CD4-positive, alpha-beta T cell treated with Interferon gamma for 1 hour (primary cell): ENCODE data around the gene CYTH3.
A peak's percentile ranks its signal among the peaks of the same experiment; 100 is the strongest.
"Not testable (repeated sequence)": the region's sequence is repeated elsewhere in the genome, so short reads cannot be mapped to it uniquely, and the experiment has no call there.

Experiments
- DNase-seq: peaks from one replicate; pipeline ENCODE4 v3.0.0-alpha.2; 2020

The CYTH3 gene

GRCh38 chr7:6256677-6257535 lies 15.5 kb downstream of the CYTH3 start:
- DNase-seq, result no peak

- DNase-seq, result no peak
Observed at GRCh38 chr7:6256109-6256483, 16.3 kb downstream of the CYTH3 start.

GRCh38 chr7:6254866-6255265 lies 17.6 kb downstream of the CYTH3 start:
- no peak for DNase-seq

DNA sequence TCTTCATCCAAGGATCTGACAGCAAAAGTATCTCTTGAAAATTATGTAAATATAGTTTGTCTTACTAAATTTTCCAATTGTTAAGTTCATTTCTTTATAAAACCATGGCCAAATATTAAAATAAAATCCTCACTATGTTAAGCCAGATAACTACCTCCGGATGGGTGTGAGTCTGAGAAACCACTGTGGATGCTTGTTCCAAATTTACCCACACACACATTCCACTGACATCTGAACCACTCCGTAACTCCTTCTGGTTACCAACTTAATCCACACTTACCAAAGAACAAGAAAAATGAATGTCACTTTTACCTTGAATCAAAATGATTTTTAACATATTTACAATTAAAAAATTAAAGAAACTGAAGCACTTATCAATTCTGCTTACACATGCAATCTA lies 19.7 kb downstream of the CYTH3 start:
- no peak for DNase-seq

DNA sequence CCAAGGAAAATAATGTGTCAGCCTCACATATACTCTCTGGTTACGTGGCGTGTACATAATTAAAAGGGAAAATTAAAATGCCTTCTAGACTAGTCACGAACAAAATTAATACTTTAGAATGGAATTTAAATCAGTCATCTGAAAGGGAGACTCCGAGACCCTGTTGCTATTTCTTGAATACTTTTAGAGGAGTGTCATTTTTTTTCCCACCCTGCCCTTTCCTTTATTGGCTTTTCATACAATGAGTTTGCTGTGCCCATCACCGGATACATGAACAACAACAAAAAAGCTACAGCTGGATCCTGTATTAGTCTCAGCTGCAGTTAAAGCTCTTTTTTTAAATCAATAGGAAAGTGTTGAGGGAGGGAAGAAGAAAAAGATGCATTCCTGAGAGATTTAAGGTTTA lies 20.1 kb downstream of the CYTH3 start:
- DNase-seq, result no peak

DNA sequence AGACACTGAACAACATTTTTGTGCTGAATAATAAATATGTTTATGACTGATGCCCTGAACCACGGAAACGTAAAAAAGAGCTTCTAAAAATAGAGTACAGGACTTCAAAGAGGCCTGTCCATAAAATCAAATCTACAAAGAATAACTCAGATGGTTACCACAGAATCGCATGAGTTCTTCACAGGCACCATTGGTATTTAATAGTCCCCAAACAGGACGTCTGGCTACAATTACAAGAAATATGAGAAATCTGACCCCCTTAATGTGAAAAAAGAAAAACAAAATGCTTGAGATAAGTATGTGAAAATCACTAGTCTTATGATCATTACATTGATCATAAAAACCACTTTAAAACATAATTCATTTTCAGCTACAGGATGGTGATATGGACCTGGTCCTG lies 20.8 kb downstream of the CYTH3 start:
- no peak for DNase-seq

- no peak for DNase-seq
Observed at GRCh38 chr7:6250364-6250833, 22.0 kb downstream of the CYTH3 start.

DNA sequence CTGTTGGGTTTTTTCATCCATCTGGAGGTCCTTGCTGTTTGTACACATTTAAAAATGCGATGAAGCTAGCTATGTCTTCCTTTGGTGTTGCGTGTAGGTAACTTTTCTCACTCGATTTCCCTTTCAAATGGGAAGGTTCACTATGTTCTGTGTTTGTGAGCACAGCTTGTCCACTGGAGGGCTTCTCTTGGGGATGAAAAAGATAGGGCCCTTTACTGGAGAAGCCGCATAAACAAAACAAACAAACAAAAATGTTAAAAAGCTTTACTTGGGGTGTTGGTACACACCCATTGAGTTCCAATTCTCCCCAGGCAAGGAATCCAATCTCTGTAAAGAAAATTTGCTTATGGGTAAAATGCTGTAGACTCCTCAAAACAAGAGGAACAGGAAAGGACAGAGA lies 23.4 kb downstream of the CYTH3 start:
- DNase-seq, result no peak

DNA sequence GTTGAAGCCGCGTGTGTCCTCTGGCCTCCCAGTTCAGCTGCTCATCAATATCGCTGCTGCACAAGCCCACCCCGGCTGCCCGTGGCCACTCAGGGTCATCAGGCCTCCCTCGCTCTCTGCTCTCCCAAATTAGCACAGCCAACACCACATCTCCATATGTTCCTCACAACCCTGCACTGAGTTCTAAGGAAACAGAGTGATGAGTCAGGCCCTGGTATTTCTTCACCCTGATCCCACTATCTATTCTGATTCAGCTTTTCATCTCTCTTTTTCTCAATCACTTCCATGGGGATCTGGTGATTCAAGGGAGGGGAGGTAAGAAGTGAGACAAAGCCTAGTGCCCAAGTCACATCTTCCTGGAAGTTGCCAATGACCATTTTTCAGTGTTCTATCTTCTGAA lies 23.8 kb downstream of the CYTH3 start:
- no peak for DNase-seq

- DNase-seq, result no peak
Observed at GRCh38 chr7:6246251-6246917, 26.0 kb downstream of the CYTH3 start.

DNA sequence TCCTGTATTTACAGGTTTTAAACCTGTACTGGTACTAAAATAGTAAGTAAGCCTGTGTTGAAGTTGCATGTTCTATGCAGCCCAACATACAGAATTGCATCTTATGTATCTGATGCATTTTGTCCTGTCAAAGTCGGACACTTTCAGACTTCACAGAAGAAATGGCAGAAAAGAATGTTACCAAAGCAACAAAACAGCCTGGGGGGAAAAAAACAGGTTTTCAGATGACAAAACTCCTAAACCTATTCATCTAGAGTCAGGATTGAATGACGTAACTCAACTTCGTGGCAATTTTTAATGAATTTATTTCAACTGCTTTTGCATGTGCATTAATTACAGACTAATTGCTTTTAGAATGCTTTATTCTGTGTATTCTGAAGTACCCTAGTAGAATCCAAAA lies 28.4 kb downstream of the CYTH3 start:
- no peak for DNase-seq

- DNase-seq, result no peak
Observed at GRCh38 chr7:6243168-6243567, 29.3 kb downstream of the CYTH3 start.

DNA sequence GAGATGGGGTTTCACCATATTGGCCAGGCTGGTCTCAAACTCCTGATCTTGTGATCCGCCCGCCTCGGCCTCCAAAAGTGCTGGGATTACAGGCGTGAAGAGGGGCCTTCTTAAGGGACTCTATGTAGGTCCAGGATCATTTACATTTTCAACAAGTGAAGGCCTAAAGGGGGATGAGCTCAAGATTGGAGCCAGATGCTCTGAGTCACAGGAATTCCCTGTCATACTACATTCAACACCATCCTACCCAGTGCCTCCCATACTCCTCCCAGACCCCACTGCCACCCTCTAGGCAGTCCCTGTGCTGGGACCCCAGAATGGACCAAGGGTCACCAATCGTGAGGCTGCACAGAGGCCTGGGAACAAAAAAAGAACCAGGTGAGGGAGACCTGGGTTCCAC lies 29.9 kb downstream of the CYTH3 start:
- no peak for DNase-seq

- DNase-seq, result no peak
Observed at GRCh38 chr7:6241607-6241973, 30.8 kb downstream of the CYTH3 start.

DNA sequence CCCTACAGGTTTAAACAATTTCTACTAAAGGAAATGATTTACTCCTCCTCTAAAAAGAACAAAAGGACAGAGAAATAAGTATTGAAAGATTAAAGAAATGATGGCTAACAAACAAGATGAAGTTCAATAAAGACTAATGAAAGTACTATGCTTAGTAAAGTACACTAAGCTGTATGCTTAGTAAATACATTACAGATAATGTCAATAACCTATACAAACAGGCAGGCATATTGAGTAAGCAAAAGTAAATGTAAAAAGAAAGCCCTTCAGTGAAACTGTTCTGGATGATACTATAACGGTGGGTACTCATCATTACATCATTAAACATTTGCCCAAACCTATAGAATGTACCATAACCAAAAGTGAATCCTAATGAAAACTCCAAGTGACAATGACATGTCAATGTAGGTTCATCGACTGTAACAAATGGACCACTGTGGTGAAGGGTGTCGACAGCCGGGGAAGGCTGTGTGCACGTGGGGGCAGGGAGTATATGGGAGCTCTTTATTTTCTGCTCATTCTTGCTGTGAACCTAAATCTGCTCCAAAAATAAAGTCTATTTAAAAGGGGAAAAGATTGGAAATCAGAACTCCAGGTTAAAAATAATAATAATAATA lies 34.0 kb downstream of the CYTH3 start:
- DNase-seq, result no peak

DNA sequence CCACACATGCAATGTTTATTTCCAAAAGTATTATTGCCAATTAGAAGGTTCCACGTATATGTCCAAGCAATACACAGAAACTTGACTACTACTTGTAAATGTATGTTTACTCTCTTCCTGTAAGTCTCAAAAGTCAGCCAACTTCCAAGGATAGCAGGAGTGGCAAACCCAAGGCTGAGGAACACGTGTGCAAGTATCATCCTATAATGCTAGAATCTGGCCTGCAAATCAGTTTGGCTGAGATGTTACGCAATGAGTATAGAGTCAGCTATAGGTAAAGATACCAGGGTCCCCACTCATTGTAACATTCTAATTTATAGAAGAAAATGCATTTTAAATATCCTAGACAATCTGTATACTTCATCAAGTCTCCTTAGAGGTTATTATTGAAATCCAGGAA lies 34.7 kb downstream of the CYTH3 start:
- no peak for DNase-seq

DNA sequence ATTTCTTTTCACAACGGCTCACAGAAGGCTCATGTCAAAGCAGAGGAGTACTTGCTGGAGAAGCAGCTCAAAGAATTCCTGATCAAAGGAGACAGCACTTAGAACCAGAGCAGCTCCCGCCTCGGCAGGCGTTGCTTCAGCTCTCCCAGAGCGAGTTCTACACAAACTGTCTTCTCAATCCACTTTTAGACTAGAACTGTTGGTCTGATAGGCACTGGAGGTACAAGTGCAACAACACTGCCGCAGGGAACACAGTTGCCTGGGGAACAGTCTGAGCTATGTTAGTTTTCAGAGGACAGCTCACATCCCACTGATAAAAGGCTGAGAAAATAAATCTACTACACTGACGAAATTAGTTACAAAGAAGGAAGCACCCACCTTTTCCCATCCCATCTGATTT lies 35.4 kb downstream of the CYTH3 start:
- no peak for DNase-seq

DNA sequence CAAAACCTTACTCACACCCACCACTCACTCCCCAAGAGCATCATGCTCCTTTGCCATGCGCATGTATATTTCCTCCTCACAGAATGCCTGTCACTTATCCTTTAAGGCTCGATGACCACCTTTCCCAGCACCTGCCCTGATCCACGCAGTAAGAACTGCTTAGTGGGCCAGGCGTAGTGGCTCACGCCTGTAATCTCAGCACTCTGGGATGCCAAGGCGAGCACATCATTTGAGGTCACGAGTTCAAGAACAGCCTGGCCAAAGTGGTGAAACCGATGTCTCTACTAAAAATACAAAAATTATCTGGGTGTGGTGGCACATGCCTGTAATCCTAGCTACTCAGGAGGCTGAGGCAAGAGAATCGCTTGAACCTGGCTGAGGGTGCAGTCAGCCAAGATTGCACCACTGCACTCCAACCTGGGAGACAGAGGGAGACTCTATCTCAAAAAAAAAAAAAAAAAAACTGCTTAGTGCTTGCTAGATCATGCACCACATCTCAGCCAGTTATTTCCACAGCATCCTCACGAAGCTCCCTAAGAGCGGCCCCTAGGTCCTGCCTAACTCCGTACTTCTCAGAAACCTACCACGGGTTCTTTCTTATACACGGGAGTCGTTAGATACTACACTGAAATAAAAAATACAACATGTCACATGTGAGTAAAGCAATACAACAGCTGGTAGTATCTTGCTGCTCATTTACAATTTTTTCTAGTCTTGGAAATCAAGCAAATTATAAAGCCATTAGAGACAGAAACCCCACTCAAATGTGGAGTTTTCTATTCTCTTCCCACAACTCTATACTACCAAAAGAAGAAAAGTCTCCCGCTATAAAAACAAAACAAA lies 37.2 kb downstream of the CYTH3 start:
- no peak for DNase-seq

DNA sequence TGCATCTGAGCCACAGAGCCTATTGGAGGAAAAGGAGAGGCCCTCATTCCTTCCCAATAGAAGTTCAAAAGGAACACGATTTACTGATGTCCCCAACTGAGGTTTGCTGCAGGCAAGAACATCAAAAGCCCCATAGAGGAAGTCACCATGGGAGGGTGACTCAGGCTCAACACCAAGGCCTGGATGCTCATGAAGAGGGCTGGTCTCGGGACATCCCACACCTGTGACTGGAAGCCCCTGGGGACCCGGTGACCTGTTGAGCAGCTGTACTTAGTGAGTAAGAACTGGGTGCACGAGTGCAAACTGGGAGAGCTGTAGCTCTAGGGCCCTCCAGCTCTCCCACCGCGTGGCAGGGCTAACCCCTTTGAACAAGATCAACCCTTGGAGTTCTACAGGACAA lies 38.0 kb downstream of the CYTH3 start:
- DNase-seq, result no peak

DNA sequence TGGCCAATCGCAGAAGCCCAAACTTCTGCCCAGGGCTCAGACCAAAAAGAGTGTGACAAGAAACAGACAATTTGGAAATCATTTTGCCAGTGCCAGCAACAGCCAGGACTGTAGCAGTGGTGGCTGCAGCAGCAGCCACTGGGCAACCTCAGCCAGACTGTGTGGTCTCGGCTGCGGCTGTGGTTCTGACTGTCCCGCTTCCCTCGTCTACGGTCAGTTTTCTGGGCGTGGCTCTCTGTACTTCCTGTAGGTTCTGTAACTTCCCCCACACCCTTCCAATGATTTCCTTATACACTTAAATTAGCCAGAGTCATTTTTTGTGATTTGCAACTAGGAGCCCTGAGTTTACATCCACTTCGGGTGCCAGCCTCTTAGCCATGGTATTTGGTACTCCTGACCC lies 39.9 kb downstream of the CYTH3 start:
- DNase-seq, result peak; percentile 48

GRCh38 chr7:6232116-6232515 lies 40.3 kb downstream of the CYTH3 start:
- DNase-seq, result no peak

DNA sequence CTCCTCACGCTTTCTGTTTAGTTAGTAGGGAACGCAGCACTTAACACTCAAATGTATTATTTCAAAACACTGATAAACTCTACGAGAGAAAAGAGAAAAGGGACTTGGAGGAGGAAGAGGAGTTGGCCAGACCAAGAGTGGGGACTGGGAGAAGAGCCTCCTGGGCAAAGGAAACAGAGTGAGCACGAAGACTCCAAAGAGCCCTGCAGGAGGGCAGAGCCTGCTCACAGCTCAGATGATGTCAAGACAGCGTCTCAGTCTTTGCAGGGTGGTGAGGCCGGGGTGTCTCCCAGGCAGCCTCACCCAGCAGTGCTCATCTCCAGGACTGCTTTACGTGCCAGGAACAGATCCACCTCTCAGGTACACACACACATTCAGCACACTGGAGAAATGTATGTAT lies 41.2 kb downstream of the CYTH3 start:
- DNase-seq, result no peak

DNA sequence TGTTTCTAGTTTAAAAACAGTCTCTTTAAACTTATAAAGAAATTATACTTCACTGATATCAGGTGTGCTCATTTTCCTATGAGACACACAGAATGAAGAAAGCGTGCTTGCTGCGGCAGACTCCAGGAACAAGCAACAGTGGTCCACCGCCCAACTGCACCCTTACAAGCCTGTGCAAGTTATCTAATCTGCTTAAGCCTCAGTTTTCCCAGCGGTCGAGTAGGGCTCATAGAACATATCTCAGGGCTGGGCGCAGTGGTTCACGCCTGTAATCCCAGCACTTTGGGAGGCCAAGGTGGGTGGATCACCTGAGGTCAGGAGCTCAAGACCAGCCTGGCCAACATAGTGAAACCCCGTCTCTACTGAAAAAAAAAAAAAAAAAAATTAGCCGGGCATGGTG lies 43.1 kb downstream of the CYTH3 start:
- DNase-seq, result not testable (repeated sequence)
